NOMO-1 (cell line): ENCODE measurements around the gene CTDNEP1.

ENCODE experiments used
- DNase-seq, 2 experiments: peaks; one replicate each; lab custom pipeline; 2025; ENCODE audit not compliant: unreplicated experiment in 2 of 2; lab: John Stamatoyannopoulos, UW

Gene CTDNEP1

DNA sequence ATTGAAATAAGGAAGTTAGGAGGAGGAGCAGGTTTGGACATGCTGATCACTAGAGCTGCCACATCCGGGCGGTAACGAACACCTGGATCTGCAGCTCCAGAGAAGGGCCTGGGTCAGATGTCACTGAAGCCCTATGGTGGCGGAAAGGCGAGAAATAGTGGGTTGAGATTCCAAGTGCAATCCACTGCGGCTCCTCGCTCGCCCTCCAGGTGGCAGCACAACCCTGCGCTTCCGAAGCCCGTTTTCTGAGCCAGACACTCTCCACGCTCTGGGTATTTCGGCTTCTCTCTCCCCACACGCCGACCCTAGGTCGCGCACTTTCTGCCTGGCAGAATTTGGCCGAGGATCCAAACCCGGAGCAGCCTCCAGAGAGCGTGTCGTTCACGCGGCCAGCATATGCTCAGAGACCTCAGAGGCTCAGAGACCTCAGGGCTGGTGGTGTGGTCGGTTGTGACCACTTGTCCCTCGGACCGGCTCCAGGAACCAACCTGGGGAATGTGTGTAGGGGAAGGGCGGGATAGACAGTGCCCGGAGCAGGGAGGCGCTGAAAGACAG is 29.1 kb upstream of the CTDNEP1 start:
- DNase-seq, result peak; percentile 87

DNA sequence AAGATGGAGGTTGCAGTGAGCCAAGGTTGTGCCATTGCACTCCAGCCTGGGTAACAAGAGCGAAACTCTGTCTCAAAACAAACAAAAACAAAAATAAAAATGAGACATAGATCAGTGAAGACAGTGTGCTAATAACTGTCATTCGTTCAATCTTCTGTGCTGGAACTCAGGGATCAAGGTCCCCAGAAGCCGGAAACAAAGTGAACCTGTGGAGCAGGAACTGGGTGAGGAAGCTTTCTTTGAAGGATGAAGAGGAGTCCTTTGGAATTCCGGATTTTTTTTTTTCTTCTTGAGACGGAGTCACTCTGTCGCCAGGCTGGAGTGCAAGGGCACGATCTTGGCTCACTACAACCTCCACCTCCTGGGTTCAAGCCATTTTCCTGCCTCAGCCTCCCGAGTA is 27.9 kb upstream of the CTDNEP1 start:
- DNase-seq, result no peak

DNA sequence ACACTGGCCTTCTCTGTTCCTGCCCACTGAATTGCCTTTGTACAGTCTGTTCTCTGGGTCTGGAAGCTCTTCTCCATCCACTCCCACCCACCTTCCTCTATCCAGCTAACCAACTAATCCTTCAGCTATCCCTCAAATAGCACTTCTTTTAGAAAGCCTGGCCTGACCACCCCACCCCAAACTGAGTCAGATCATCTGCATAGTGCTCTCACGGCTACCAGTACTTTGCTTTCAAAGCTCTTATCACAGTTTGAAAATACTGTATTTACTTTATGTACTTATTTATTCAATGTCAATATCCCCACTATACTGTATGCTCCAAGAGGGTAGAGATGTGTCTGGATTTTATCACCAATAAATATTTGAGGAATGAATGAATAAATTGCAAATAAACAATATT is 15.2 kb upstream of the CTDNEP1 start:
- DNase-seq, result no peak

DNA sequence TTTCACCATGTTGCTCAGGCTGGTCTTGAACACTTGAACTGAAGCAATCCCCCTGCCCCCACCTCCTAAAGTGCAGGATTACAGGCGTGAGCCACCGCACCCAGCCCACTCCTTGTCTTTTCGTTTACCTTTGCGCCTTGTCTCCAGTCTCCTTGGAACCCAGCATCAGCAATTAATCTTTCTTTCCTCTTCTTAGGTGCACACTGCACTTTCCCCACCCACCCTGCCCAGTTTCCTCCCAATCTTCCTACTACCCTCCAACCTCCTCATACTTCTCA is 12.2 kb upstream of the CTDNEP1 start:
- DNase-seq, result no peak

DNA sequence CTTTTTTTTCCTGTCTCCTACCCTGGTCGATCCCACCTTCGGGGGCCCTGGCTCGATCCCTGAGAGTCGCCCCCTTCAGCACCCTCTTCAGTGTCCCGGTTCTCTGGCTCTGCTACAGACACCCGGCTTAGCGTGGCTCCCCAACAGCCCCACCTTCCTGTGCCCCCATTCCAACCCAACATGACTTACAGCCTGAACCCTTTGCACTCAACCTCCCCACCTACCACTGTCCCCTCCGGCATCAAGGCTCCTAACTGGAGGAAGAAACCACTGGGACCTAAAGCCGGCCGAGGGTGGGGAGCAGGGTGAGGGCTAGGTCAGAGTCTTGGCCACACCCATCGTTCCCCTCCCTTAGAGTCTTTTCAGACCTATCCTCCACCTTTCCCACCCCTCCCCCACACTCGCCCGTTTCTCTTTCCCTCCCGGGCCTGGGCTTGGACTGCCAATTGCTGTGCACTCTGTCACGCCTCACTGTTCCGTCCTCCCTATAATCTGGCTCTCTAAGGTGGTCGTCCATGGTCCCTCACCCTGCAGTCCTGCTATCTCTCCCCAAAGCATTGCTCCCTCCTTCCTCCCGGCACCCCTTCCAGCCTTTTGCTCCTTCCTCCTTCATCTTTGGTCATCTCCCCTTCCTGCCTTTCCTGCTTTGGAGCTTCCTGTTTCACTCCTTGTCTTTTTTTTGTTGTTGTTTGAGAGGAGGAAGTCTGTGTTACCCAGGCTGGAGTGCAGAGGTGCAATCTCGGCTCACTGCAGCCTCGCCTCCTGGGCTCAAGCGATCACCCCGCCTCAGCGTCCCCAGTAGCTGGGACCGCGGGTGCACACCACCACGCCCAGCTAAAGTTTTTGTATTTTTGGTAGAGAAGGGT is 11.6 kb upstream of the CTDNEP1 start:
- DNase-seq, result peak in 1 of 2 experiments; percentile 28

DNA sequence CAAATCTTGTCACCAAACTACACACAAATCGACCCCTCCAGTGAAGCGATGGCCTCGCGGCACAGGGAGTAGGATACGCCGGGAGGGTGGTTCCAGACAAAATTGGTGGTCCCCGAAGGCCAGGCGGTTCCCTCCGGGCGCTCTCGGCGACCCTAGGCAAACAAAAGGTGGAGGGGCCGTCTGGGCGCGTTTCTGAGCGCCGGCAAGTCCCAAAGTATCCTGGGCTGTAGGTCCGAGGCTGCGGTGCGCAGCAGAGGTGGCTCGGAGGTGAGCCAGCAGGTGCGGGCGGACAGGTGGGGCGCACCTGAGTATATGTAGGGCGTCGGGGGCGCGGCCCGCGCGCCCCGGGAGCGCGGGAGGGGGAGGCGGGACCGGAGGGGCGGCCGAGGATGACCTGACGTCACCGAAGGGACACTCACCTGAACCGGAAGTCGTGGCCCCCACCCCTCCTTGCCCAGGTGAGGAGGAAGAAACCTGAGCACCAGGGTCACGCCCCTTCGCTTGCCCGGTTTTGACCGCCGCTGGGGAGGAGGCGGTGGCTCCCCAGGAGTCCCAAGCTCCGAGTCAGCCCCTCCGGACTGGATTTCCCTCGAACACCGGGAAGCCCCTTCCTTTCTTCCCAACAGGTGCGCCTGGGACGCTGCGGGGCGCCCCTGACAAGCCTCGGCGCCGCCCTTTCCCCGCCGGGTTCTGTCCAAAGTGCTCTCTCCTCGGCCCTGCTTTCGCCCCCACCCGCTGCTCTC is 10.8 kb upstream of the CTDNEP1 start, which contains the start of gene CLDN7:
Gene CLDN7 (minus strand): TSS at position 287 of the 743 bp plus-strand sequence. CDS start 435 bp downstream, outside the sequence.
- no peak for DNase-seq

DNA sequence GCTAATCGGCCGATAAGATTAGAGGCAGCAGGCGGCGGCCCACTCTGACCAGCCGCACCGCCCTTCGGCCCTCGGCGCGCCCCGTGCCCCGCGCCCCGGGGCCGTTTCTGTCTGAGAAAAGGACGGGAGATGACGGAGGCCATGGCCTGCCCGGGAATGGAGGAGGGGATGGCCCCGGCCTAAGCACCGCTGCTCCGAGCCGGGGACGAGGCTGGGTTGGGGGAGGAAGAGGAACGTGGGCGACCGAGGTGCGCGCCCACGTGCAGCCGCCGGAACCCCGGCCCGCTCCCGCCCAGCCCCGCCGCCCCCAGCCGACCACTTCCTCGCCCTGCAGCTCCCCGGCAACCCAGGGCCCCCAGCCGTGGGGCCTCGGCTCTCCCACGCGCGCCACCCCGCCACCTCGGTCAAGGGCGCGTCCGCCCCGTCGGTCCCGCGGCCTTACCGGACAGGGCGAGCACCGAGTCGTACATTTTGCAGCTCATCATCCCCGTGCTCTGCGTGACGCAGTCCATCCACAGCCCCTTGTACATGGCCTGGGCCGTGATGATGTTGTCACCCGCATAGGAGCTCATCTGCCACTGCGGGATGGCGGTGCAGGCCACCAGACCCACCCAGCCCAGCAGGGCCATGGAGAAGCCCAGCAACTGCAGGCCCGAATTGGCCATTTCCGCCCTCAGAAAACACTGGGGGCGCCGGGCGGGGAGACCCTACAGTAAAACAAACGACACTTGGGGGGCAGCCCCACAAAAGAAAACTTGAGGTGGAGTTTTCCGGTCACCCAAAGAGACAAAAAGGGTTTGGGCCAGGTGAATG is 10.1 kb upstream of the CTDNEP1 start:
- no peak for DNase-seq

DNA sequence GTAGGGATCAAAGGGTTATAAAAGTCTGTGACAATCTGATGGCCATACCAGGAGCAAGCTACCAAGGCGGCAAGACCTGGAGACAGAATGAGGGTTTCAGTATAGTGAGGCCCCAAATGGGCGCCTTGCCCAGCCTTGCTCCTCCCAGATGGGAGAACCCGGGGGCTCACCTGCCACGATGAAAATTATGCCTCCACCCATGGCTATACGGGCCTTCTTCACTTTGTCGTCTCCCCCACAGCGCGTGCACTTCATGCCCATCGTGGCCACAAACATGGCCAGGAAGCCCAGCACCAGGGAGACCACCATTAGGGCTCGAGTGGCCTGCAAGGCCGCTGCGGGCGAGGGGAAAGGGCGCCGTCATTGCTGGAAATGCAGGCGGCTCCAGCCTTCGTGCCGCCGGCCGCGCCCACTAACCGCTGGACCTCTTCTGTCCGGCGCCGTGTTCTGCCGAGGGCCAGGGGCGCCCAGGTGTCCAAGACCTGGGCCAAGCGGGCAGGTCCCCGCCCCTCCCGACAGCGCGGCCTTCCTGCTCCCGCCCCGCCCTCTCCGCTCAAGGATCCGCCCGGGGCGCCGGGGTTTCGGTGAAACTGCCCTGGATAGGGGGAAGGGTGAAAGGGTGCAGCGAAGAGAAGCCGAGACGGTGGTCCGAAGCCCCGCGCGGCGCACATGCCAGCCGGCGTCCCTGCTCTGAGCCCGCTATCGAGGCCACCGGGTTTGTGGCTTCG is 9.3 kb upstream of the CTDNEP1 start:
- DNase-seq, result no peak

DNA sequence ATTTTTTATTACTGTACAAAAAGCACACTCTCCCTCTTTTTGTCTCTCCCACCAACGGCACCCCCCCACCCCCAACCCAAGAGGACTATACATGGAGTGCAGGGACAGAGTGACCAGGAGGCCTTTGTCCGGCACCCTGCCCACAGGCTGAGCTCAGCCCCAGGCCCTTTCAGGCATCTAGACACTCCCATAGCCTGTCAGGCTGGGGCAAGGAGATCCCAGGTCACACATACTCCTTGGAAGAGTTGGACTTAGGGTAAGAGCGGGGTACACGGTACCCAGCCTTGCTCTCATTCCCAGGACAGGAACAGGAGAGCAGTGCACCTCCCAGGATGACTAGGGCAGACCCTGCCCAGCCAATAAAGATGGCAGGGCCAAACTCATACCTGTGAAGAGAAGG is 8.6 kb upstream of the CTDNEP1 start:
- DNase-seq, result no peak

DNA sequence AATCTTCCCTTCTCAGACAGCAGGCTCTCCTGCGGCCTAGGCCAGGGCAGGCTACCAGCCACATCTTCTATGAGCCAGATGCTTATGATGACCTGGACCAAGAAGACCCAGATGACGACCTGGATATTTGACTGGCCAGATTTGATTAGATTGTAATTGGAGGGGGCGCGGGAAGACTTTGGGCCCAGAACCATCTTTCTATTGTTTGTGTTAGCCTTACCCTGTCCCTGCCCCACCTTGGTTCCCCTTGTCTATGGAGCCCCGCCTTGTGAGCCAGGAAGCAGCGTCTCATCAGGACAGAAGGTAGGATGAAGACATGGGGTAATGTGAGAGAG is 8.0 kb upstream of the CTDNEP1 start:
- DNase-seq, result no peak

DNA sequence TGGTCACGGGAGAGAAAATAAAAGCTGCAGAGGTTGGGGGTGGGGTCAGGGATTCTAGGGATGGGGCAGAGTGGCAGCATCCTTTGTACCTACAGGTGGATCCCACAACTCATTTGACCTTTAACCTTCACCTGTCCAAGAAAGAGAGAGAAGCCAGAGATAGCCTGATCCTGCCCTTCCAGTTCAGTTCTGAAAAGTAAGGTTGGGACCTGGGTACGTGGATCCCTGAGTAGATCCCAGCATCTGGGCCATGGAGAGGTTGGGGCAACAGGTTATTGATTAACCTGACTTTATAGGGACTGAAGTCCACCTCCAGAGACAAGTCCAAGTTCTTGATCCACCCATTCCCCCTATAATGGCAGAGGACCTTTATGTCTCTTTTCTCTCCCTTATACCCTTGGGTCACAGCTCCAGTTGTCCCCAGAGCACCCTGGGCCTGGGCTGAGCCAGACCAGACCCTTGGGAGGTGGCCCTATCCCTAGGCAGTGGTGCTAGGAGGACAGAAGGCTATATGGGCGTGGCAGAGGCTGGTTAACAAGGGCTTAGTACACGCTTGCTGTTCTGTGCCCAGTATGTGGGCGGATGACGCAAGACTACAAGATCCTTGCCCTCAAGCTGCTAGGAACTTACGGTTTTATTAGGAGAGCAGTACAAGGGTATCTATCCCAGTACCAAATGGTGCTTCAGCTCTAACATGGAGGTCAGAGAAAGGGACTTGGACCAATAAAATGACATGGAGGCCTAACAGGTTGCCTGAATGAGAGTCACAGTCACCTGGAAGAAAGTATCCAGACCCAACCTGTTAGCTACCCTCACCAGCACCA is 7.4 kb upstream of the CTDNEP1 start:
- DNase-seq, result no peak

DNA sequence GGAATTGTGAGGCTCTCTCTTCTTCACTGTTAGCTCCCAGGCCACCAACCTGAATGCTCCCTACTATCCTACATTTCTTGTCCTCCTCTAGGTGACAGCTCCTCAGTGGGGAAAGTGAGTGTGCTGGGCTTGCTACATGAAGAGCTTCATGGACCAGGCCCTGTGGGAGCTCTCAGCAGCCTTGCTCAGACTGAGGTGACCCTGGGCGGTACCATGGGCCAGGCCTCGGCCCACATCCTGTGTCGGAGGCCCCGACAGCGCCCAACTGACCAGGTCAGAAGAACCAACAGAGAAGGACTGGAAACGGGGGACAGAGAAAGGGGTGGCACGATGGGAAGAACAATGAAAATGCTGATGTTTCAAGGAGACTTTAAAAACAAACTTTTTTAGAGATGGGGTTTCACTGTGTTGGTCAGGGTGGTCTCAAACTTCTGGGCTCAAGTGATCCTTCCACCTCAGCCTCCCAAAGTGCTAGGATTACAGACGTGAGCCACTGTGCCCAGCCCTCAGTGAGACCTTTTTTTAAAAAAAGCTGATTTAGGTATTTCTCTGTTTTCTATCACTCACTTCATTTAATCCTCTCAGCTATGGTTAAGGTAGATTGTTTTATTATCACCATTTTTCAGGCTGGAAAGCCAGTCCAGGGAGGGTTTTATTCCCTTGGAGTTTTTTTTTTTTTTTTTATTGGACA is 5.4 kb upstream of the CTDNEP1 start:
- DNase-seq, result no peak

DNA sequence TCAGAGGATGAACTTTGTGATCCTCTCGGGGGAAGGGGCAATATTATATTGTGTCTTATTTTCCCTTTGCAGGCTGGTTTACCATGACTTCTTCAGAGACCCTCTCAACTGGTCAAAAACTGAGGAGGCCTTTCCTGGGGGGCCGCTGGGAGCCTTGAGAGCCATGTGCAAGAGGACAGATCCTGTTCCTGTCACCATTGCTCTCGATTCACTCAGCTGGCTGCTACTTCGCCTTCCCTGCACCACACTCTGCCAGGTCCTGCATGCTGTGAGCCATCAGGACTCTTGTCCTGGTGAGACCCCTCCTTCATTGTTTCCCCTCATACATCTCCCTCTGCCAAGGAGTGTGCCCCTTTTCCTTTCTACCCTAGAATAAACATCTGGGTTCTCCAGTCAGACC is 3.0 kb upstream of the CTDNEP1 start:
- no peak for DNase-seq

DNA sequence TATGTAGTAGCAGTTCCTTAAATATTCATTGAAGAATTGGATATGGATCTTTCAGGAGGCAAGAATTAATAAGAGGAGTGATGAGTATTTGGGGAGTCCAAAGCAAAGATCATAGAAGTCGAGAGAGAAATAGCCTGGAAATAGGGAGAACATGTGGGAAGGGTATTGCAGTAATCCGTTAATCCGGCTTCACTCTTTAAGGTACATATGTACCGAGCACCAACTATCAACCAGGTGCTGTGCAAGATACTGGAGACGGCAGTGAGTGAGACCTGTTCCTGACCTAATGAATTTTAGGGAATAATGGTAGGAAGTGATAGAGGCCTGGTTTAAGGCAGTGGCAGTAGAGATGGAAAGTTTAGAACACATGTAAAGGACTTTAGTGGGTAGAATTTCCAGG is 1.5 kb upstream of the CTDNEP1 start:
- DNase-seq, result no peak

DNA sequence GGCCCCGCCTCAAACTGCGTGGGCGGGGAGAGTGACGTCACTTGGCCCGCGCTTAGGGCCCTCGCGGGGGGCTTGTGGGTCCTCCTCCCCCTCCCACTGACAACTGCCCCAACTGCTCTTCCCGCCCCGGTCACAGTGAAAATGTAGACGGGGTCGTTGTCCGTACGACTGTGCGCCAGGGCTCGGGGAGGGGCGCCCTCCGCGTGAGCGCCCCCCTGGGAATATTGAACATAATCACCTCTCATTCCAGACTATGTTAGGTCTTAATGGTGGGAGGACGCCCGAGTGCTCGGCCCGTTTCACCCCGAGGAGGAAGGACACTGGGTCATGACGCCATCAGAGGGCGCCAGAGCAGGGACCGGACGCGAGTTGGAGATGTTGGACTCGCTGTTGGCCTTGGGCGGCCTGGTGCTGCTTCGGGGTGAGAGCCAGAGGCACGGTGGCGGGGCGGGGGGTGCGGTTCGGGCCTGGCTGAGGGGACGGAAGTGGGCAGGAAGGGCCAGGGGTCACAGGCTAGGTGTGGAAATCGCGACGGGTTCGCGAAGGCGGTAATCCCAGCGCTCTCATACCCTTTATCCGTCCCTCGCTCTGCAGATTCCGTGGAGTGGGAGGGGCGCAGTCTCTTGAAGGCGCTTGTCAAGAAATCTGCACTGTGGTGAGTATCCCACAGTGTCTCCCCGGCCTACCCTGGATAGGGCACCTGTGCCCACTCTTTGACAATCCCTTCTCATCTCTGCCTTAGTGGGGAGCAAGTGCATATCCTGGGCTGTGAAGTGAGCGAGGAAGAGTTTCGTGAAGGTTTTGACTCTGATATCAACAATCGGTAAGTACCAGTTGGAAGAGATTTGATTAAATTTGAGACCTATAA is 876 bp upstream of the CTDNEP1 start, which contains the start of gene ELP5:
Gene ELP5 (plus strand): TSS at position 40 of the 868 bp plus-strand sequence. CDS start 336 bp downstream, at position 376.
- peak; percentile 89 to 90 for DNase-seq

DNA sequence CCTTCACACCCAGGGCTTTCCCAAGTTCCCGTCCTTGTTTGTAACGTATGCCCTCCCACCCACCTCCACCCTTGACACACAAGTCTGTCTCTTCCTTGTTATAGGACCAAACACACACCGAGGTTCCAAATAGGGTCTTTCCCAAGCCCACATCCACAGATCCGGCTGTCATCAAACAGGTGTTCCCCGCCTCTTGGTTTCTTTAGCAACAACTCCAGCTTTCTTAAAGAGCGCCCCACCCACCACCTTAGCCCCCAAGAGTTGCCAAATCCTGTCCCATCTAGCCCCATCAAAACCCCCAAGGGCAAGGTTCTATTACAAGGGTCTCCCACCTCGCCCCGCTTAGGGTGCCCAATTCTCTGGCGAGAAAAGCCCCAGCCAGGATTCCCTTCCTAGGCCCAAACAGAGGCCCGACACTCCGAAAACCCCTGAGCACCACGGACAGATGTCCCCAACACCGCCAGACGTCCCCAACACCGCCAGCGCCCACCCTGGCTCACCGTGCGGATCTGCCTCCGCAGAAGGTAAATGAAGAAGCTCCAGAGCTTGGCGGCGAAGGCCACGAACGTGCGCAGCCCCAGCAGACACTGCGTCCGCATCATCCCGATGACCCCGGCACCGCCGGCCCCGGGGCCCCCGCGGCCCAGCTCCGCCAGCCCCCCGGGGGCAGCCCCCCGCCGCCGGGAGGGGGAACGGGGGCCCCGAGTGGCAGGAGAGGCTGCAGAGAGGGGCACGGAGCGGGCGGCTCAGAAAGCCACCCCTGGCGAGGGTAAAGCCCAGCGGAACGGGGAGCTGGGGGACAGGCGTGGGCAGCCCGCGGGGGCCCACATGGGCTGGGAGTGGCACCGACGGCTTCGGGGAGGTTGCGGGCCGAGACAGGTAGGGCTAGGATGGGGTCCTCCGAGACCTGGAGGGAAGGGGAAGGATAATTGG is 573 bp downstream of the CTDNEP1 start:
- DNase-seq, result no peak

DNA sequence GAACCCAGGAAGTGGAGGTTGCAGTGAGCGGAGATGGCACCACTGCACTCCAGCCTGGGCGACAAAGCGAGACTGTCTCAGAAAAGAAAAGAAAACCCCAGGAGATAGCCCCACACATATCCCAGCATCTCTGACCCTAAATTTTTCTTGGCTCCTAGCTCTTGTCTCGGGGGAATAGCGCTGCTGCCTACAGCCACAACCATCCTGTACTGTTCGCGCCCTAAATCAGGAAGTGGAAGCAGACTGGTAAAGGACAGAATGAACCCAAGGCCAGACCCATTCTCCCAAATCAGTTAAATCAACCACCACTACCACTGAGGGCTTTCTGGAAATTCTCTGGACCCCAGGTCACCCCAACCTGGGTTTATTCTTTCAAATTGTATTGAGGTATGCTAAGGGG is 1.7 kb downstream of the CTDNEP1 start:
- peak; percentile 28 to 55 for DNase-seq
